OCI-LY3 (cell line): ENCODE measurements around the gene HDAC4.
A peak's percentile ranks its signal among the peaks of the same experiment; 100 is the strongest.

ENCODE experiments used
- H2AFZ ChIP-seq: fragments of 200-600, 300-600 bp; shearing (Covaris generic); 2 replicates; pipeline ENCODE4 v1.6.0; 2014; ENCODE audit warnings: antibody characterized with exemption, low read depth, low read length
- H3K27ac ChIP-seq: fragments of 200-600, 300-600 bp; sonication (generic); 2 replicates; pipeline ENCODE4 v1.5.1; 2014; ENCODE audit warnings: mild to moderate bottlenecking, low read length, moderate library complexity, mixed read lengths
- H3K27me3 ChIP-seq: fragments of 200-600, 300-600 bp; sonication (generic); 2 replicates; pipeline ENCODE4 v1.6.1; 2014; ENCODE audit warnings: low read depth, low read length, mixed read lengths
- H3K36me3 ChIP-seq: fragments of 200-600, 300-600 bp; sonication (generic); replicated peaks from 2 replicates; pipeline ENCODE3; 2014; ENCODE audit warnings: low read depth, low read length, mixed read lengths
- H3K4me1 ChIP-seq: fragments of 300-600, 200-600 bp; sonication (generic); 2 replicates; pipeline ENCODE4 v1.6.1; 2014; ENCODE audit warnings: low read length, mixed read lengths
- H3K4me2 ChIP-seq: fragments of 200-600, 300-600 bp; sonication (generic); 2 replicates; pipeline ENCODE4 v1.6.1; 2014; ENCODE audit warnings: low read length, mixed read lengths
- H3K4me3 ChIP-seq: fragments of 300-600, 200-600 bp; sonication (generic); 2 replicates; pipeline ENCODE4 v1.5.1; 2014; ENCODE audit warnings: antibody characterized with exemption, mild to moderate bottlenecking, low read length, moderate library complexity
- H3K79me2 ChIP-seq: fragments of 300-600, 200-600 bp; shearing (Covaris generic); 2 replicates; pipeline ENCODE4 v1.6.1; 2014; ENCODE audit warnings: mild to moderate bottlenecking, low read length, mixed read lengths
- H3K9ac ChIP-seq: fragments of 300-600, 200-600 bp; shearing (Covaris generic); 2 replicates; pipeline ENCODE4 v1.6.0; 2014; ENCODE audit warnings: mild to moderate bottlenecking, low read length, moderate library complexity
- H3K9me3 ChIP-seq: fragments of 200-600, 300-600 bp; shearing (Covaris generic); 2 replicates; pipeline ENCODE4 v1.6.1; 2014; ENCODE audit warnings: low read length, mixed read lengths; ENCODE audit not compliant: insufficient read depth
- H4K20me1 ChIP-seq: fragments of 200-600, 300-600 bp; sonication (generic); 2 replicates; pipeline ENCODE4 v1.6.1; 2016; ENCODE audit warnings: low read length, mixed read lengths; ENCODE audit not compliant: insufficient read depth
- CTCF ChIP-seq: fragments of 200-600, 300-600 bp; sonication (generic); IDR thresholded peaks from 2 replicates; pipeline ENCODE4 v1.5.1; 2014; ENCODE audit warnings: antibody characterized with exemption, low read length, low read depth
- EZH2phosphoT487 ChIP-seq: fragments of 200-600 bp; shearing (Covaris generic); IDR thresholded peaks from 2 replicates; pipeline ENCODE4 v1.6.1; 2018; ENCODE audit warnings: antibody characterized with exemption, mixed run types, low read depth

The HDAC4 gene

DNA sequence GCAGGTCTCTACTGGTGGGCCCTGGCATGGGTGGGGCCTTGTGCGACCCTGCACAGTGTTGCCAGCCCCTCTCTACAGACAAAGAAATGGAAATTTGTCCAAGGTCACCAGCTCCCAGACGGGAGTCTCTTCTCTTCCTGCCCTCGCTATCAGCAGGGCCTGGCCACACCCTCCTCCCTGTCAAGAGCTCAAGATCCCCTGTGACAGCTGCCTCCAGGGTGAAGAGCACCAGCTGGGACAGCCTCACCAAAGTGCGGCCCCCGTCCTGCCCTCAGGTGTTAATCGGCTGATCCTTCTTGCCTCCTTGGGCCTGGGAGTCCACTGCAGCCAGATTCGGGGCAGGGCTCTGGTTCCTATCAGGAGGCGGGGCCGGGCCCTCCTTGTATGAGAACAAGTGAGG lies 293.9 kb downstream of the HDAC4 start:
- no peak overlapping the region for H3K4me3 ChIP-seq
- H3K9ac ChIP-seq, result no peak overlapping the region
- no peaks in the 10 kb centered on the region for H3K4me1 ChIP-seq
- no peaks in the 10 kb centered on the region for H4K20me1 ChIP-seq
- no peak overlapping the region for H3K27ac ChIP-seq
- H2AFZ ChIP-seq, result no peak overlapping the region
- no peak overlapping the region for H3K4me2 ChIP-seq
- no peak for TF ChIP-seq CTCF
- TF ChIP-seq EZH2phosphoT487, result no peak
- no peaks in the 10 kb centered on the region for H3K79me2 ChIP-seq
- H3K9me3 ChIP-seq, result no peaks in the 10 kb centered on the region
- no peaks in the 10 kb centered on the region for H3K27me3 ChIP-seq
- no peaks in the 10 kb centered on the region for H3K36me3 ChIP-seq

GRCh38 chr2:239106314-239106908 lies 294.4 kb downstream of the HDAC4 start:
- no peaks in the 10 kb centered on the region for H3K79me2 ChIP-seq
- no peak overlapping the region for H3K27ac ChIP-seq
- H3K36me3 ChIP-seq, result no peaks in the 10 kb centered on the region
- TF ChIP-seq CTCF, result peak; percentile 30
- no peak for TF ChIP-seq EZH2phosphoT487
- no peak overlapping the region for H3K9ac ChIP-seq
- no peak overlapping the region for H3K4me2 ChIP-seq
- no peaks in the 10 kb centered on the region for H4K20me1 ChIP-seq
- H2AFZ ChIP-seq, result no peak overlapping the region
- no peak overlapping the region for H3K4me3 ChIP-seq
- no peaks in the 10 kb centered on the region for H3K27me3 ChIP-seq
- H3K9me3 ChIP-seq, result no peaks in the 10 kb centered on the region
- H3K4me1 ChIP-seq, result no peaks in the 10 kb centered on the region

DNA sequence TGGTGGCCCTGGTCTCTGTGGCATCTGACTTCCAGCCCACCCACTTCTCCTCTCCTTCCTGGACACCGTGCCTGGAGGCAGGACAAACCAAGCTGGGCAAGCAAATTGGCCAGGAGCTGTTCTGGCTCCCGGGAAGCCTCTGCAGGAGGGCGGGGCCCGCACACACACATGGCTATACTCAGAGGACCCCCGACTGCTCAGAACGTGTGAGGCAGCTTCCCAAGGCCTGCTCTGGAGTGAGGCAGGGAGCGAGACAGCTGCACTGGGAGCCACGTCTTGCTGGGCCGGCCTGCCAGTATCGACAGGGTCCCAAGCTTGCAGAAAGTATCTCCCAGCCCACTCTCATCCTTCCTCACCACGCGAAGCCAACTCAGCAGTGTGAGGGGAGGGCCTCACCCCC lies 295.6 kb downstream of the HDAC4 start:
- no peak overlapping the region for H3K27ac ChIP-seq
- no peaks in the 10 kb centered on the region for H4K20me1 ChIP-seq
- H3K27me3 ChIP-seq, result no peaks in the 10 kb centered on the region
- H3K79me2 ChIP-seq, result no peaks in the 10 kb centered on the region
- no peak overlapping the region for H3K4me2 ChIP-seq
- H3K9me3 ChIP-seq, result no peaks in the 10 kb centered on the region
- H2AFZ ChIP-seq, result no peak overlapping the region
- TF ChIP-seq CTCF (no peak), EZH2phosphoT487 (no peak)
- no peak overlapping the region for H3K4me3 ChIP-seq
- H3K9ac ChIP-seq, result no peak overlapping the region
- H3K36me3 ChIP-seq, result no peaks in the 10 kb centered on the region
- H3K4me1 ChIP-seq, result no peaks in the 10 kb centered on the region

DNA sequence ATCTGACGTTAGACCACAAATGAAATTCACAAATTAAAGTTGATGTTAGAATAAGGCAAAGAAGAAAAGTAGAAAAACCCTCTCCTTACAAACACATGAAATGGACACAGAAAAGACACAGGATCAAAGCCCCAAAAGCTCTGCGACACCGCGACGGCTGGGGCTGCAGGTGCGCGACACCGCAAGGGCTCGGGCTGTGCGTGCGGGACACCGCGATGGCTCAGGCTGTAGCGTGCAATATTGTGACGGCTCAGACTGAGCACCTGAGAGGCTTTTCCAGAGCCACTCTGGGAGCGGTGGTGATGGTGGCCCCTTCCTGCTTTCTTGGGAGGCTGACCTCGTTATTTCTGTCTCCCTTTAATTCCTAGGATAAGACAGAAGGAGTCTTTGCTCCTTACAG lies 296.0 kb downstream of the HDAC4 start:
- TF ChIP-seq EZH2phosphoT487, result no peak
- no peak for TF ChIP-seq CTCF
- Histone ChIP-seq H3K9ac (no peak overlapping the region), H3K36me3 (no peaks in the 10 kb centered on the region), H4K20me1 (no peaks in the 10 kb centered on the region), H3K4me2 (no peak overlapping the region), H2AFZ (no peak overlapping the region), H3K79me2 (no peaks in the 10 kb centered on the region), H3K4me3 (no peak overlapping the region), H3K27ac (no peak overlapping the region), H3K4me1 (no peaks in the 10 kb centered on the region), H3K27me3 (no peaks in the 10 kb centered on the region), H3K9me3 (no peaks in the 10 kb centered on the region)
